ENCODE data around the gene LYPD8.

LYPD8 gene

DNA sequence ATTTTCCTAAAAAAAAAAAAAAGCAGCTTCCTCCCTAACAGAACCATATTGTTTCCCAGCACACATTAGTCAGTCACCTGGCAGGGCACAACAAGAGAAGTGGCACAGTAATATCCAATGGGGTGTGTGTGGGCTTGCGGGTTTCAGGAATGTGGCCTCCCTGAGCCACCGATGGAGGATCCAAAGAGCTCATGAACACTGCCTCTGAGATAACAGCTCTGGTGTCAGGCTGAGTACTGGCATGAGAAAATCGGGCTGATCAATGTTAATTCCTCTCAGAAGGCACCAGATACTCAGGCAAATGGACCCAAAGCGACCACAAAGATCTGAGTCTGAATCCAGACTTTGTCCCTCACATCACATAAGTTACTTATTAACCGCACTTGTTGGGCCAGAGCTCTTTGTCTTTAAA lies 2.2 kb upstream of the LYPD8 start:
- no peak for DNase-seq (ENCODE audit: low read depth)

DNA sequence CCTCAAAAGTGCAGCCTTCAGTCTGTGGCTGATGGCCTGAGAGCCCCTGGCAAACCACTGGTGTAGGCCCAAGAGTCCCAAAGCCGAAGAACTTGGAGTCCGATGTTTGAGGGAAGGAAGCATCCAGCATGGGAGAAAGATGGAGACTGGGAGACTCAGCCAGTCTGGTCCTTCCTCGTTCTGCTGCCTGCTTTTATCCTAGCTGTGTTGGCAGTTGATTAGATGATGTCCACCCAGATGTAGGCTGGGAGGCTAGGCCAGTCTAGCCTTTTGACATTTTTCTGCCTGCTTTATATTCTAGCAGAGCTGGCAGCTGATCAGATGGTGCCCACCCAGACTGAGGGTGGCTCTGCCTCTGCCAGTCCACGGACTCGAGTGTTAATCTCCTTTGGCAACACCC lies 1.1 kb upstream of the LYPD8 start:
- no peak for DNase-seq (ENCODE audit: low read depth)

DNA sequence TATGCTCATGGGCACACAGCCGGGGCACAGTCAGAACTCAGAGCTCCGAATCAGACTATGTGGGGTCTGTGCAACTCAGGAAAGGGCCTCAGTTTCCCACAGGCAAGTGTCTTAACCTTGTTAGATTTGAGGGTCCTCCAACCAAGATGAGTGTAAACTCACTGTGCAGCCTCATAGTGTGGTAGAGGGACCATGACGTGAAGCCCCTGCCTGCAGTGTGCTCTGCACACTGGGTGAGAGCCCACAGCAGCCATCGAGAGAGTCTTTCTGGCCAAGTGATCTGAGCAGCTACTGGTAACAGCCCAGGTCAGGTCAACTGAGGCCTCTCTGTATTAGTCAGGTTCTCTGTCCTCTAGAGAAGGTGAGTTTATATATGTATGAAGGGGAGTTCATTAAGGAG lies 592 bp upstream of the LYPD8 start:
- DNase-seq (ENCODE audit: low read depth) = no peak

DNA sequence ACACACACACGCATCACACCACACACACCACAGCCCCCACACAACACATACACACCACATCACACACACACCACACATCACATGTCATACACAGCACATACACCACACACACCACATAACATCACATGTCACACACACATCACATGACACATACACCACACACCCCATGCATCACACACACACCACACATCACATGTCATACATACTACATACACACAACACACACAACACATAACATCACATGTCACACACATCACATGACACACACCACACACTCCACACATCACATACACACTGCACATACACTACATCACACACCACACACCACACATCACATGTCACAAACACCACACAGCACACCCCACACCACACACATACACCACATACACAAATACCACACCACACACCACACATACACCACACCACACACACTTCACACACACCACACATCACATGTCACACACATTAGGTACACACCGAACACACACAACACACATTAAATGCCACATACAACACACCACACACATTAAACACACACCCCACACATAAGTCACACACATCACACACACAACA lies 1.8 kb downstream of the LYPD8 start:
- DNase-seq (ENCODE audit: low read depth) = no peak

DNA sequence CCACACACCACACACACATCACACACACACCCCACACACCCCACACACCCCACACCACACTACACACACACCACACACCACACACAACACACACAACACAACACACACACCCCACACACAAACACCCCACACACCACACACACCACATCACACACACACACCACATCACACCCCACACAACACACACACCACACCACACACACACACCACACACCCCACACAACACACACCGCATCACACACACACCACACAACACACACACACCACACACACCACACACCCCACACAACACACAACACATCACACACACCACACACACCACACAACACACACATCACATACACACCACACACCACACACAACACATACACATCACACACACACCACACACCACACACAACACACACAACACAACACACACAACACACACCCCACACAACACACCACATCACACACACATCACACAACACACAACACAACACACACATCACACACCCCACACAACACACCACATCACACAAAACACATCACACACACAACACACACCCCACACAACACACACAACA lies 2.4 kb downstream of the LYPD8 start:
- DNase-seq (ENCODE audit: low read depth) = no peak

DNA sequence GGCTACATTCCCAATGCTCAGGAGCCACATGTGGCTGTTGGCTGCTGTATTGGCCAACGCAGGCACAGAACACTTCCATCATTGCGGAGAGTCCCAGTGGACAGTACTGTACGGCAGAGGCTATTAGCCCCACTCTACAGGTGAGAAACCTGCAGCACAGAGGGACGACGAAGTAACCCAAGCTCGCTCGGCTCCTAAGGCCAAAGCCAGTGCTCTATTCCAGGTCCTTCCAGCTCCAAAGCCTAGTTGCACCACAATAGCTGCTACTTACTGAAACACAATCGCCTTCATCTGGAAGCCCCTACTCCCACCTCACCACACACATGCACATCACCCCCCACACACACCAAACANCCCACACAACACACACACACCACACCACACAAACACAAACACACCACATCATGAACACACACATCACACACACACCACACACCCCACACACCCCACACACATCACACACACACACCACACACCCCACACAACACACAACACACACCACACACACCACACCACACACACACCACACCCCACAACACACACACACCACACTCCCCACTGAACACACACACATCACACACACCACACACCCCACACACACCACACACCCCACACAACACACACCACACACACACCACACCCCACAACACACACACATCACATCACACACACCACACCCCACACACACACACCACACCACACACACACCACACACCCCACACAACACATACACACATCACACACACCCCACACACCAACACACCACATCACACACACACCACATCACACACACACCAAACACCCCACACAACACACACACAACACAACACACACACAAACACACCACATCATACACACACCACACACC lies 3.2 kb downstream of the LYPD8 start:
- no peak for DNase-seq (ENCODE audit: low read depth)

DNA sequence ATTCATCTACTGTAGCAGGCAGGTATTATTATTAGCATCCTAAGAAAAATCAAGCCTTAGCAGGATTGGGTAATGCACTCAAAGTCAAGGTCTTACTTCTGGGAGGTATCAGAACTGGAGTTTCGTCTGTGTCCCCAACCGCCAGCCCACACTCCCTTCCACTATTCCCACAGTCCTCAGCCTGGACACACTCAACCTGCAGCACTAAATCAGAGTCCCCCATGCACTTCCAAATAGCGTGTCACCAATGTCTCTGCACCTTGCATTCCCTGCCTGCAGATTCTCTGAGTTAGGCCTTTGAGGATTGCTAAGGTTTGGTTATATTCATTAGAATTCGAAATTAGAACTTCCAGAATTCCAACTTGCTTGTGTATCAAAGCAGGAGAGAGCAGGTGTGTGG lies 3.9 kb downstream of the LYPD8 start:
- no peak for DNase-seq (ENCODE audit: low read depth)

DNA sequence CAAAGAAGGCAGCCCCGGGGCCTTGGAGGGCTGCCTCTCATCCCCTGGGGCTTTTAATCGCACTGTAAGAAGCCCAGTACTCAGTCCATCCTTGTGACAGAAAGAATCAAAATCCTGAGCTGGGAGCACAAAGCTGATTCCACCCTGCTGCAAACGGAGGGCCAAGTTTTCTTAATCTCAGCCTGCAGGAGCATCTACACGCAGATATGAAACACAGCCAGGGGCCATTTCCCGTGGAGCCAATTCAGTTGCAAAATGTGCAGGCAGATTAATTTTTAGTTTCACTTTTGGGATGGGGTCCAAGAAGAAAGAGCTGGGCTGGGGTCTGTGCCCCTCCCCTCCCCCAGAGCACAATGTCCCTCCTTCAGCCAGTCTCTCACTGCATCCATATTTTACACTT lies 4.4 kb downstream of the LYPD8 start:
- no peak for DNase-seq (ENCODE audit: low read depth)

DNA sequence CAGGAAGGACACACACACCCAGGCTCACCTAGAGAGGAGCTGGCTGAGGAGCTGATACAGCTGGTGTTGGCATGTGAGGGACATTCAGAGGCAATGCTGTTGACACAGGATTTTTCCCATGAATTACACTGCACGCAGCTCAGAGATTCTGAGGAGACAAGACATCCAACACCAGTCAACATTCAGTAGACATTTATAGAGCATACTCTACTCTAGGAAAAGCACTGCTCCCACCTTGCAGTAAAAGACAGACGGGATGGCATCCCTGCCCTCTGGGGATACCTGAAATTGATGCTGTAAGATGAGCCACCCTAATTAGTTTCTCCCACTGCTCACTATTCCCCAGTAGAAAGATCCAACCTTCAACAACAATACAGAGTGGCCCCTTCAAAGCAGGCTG lies 5.1 kb downstream of the LYPD8 start:
- DNase-seq (ENCODE audit: low read depth) = no peak

DNA sequence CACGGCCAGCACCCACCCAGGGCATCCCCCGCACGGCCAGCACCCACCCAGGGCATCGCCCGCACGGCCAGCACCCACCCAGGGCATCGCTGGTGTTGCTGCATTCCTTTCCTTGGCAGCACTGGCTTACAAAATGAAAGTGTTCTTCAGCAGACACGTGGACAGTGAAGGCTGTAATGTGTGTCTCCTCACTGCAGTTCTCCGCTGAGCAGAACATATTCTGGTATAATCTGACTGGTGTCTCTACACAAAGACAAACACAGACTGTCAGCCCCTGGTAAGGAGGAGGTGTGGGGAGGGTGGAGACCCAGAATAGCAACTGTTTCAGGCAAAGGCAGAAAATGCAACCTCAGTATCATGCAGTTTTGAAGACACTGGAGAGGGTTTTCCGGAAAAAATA lies 7.3 kb downstream of the LYPD8 start:
- DNase-seq (ENCODE audit: low read depth) = no peak

DNA sequence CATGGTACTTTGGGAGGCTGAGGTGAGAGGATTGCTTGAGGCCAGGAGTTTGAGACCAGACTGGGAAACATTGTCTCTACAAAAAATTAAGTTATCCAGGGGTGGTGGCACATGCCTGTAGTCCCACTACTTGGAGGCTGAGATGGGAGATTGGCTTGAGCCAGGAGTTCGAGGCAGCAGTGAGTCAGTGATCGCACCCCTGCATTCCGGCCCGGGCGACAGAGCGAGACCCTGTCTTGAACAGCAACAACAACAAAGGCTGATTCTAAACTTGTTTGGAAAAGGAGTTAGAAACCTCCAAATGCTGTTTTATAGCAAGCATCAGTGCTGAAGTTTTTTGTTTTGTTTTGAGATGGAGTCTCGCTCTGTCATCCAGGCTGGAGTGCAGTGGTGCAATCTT lies 14.7 kb downstream of the LYPD8 start:
- no peak for DNase-seq (ENCODE audit: low read depth)

DNA sequence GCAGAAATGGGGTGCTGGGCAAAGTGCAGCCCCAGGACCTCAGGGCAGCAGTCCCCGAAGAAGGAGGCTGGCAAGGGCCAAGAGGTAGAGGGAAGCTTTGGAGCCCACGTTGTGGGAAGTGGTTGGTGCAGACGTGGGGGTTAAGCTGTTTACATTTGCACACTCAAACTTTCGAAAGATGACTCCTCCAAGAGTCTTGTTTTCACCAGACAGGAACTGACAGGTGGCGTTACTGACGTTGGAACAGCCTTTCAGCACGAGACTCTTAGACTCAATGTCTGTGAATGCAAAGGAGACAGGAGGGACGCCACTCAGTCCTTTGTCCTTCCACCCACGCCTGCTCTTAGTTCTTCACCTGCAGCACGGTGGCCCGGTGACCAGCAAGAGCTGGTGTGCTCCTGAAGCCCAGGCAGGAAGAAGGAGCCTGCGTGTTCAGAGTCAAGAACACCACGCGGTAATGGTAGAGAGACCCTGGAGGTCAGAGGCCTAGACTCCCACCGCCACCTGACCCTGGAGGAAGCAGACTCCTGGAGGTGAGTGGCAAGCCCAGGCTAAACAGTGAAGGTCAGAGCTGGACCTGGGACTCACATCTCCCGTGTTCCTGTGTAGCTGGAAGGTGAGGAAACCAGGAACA lies 15.9 kb downstream of the LYPD8 start:
- DNase-seq (ENCODE audit: low read depth) = no peak

DNA sequence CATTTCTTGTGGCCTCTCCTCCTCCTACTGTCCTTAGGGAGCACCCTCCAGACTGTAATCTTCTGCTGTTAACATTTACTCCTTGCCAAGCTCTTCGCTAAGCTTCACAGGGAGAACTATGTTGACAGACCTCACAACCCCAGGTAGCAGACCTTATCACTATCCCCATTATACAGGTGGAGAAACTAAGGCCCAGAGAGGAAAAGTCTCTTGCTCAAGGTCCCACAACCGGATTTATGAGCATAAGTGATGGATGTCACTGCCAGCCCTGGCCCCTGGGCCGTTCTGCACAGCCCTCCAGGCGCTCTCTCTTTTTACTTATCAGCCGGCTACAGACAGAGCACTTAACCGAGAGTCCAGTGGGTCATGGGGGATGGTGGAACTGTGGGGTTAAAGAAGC lies 18.1 kb downstream of the LYPD8 start:
- no peak for DNase-seq (ENCODE audit: low read depth)

DNA sequence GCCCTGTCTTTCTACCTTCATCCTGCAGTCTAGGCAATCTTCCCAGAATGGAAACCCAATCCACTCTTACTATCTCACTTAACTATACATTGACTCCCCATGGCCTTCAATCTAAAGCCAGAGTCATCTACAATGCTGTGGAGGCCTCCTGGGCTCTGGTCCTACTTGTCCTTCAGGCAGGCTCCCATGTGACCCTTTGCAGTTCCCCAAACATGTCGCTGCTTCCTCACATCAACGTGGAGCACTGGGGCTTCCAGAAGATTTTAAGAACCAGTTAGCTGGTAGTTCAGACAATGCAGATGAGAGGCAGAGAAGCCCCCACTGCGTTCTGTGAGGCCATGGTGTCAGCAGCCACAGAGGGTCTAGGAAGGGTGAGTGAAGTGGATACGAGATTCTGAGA lies 18.6 kb downstream of the LYPD8 start:
- no peak for DNase-seq (ENCODE audit: low read depth)

DNA sequence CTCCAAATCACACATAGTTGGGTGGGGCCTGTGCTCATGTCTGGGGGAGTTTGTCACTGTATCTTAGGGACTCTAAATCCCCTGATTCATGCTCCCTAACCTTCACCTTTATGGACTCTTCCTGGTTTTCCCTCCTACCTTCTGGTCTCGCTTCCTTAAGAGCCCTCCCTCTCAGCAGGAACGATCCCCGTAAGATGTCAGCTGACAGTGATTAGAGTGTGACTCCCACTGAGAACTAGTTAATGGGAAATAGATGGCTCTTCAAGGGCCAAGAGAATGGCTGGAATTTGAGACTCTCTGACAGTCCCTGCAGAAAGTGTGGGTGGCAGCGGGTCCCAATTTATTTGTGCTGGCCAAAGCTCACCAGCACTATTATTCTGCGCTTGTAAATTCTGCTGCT lies 22.0 kb downstream of the LYPD8 start:
- no peak for DNase-seq (ENCODE audit: low read depth)

DNA sequence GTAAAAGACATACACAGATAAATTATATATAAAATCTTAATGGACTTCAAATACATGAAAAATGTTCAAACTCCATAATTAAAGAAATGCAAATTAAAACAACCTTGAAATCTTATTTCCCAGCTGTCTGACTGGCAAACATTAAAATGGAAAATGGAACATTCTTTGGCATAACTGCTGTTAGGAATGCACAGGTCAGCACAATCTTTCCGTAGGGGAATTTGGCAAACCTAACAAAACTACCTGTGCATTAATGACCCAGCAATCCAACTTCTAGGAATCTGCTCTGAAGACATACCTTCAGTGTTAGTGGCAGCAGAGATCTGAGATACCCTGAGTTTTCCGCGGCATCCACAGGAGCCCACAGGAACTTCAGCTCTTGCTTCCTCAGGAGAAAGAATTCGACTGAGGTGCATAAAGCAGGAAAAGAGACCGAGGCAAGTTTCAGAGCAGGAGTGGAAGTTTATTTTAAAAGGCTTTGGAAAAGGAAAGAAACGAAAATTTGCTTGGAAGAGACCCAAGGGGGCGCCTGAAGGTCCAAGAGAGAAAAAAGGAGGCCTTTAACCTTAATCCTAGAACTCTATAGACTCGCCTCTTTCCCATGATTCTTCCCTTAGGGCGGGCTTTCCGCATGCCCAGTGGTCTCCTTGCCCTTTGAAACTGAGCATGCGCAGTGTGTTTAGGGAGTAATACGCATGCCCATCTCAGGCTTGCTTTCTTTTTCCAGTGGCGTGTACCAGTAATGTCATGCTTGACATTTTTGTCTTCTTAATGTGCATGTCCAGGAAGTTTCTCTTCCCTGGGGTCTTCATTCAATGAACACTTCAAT lies 24.8 kb downstream of the LYPD8 start:
- no peak for DNase-seq (ENCODE audit: low read depth)

DNA sequence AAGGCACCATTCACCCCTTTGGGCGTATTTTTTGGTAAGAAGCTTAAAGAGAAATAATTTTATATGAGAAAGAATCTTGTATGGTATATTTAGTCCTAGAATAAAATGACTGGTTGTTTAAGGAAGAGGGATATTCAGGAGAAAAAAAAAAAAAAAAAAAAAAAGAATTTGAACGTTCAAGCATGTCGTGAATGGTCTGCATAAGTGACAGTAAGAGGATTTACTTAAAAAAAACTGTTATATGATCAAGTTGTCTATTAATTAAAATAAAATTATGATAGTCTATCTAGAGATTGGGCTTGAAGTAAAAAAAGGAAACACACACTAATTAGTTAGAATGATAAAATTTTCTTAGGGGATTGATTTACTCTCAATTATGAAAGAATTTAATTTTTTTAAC lies 41.3 kb downstream of the LYPD8 start:
- no peak for DNase-seq (ENCODE audit: low read depth)

DNA sequence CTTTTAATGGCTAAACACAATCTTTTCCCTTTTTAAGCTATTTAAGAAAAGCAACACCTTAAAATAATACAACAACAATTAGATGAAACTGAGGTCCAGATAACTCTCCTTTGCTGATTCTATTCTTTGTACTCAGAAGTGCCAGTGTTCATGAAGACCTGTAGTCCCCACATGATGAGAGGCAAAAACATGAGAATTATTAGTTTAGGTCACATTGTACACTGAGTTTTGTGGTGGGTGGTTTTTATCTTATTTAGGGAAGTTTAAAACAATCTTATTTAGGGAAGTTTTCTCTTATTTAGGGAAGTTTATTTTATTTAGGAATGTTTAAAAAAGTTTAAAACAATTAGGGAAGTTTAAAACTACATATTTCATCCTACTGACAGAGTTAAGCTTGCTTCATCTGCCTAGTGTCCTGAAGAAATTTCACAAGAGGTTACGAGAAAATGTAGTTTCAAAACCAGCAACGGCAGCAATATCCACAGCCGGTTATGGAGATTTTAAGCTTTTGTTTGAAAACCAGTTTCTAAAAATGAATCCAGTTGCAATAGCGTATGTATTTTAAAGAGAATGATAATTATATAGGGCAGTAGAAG lies 45.2 kb downstream of the LYPD8 start:
- DNase-seq (ENCODE audit: low read depth) = no peak

DNA sequence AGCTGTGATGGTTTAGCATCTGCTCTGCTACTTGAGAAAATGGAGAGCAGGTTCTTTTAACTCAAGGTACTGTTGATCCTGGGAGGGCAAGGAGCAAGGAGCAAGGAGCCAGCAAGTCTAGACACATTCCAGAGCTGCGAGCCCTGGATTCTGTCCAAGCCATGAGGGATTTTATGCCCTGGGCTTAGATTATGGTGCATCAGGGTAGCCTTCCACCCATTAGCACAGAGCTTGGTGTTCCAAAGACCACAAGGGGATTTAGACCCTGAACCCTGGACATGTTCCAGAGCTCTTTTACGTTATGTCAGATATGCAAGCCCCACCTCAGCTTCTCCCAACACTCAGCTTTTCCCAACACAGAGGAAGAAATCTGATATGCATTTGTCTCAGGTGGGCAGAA lies 51.0 kb downstream of the LYPD8 start:
- no peak for DNase-seq (ENCODE audit: low read depth)

DNA sequence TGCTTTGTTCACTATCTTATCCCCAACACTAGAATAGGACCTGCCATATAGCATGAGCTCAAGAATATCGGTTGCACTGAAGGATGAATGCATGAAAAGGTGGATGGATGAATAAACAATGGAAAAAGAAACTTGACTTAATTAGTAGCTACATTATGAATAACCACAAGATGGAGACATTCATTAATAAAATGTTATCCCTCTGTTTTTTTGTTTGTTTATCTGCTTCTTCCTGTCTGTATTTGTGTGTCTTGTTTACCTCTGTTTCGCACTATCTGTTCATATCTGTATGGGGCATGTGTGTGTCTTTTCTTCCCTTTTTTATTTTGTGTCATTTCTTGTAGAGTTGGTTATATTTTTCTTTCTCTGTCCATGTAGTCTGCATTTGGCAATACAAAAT lies 51.9 kb downstream of the LYPD8 start:
- DNase-seq (ENCODE audit: low read depth) = no peak

DNA sequence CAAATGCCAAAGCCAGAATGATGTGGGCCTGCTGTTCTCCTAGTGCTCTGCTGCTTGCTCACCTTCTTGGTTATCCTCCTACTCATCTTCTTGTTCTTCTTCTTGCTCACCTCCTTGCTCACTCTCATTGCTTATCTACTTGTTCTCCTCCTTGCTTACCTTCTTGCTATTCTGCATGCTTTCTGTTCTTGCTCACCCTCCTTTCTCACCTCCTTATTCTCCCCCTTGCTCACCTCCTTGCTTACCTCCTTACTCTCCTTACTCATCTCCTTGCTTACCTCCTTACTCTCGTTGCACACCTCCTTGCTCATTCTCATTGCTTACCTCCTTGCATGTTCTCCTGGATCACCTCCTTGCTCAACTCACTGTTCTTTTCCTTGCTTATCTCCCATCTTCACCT lies 52.8 kb downstream of the LYPD8 start, which contains the start of gene OR14I1:
Gene OR14I1 (minus strand): TSS at position 53 of the 400 bp plus-strand sequence.
- no peak for DNase-seq (ENCODE audit: low read depth)

DNA sequence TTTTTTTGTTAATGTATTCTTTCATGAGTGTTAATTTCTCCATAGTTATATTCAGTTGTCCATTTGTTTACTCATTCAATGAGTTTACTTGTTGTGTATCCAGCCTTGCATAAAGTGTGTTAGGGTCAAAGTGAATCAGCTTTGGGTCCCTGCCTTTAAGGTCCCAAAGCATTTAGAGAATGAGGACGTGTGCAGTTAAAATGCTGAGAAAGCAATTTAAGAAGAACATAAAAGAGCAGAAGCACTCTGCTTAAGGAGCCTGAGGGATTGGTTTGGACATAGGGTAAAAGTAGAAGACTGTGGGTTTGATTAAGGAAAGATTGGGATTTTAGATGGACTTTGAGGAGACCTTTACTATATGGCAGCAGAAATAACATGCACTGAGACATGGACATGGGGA lies 56.5 kb downstream of the LYPD8 start:
- no peak for DNase-seq (ENCODE audit: low read depth)

All from GM04503 (cell line).